Nephron progenitor cell (in vitro differentiated cells): ENCODE data around the gene ART5.

ENCODE experiments used
- DNase-seq: peaks from one replicate; pipeline ENCODE4 v3.0.0; 2021
- H3K27ac Mint-ChIP-seq: 2 replicates; pipeline ENCODE4 v1.8.0; 2021; ENCODE audit warnings: mild to moderate bottlenecking, moderate library complexity, mixed read lengths
- H3K27me3 Mint-ChIP-seq: 2 replicates; pipeline ENCODE4 v1.8.0; 2021; ENCODE audit warnings: mild to moderate bottlenecking, low read depth, mixed read lengths; ENCODE audit not compliant: poor library complexity
- H3K36me3 Mint-ChIP-seq: 2 replicates; pipeline ENCODE4 v1.8.0; 2021; ENCODE audit warnings: low read depth, mixed read lengths
- H3K4me1 Mint-ChIP-seq: 2 replicates; pipeline ENCODE4 v1.8.0; 2021; ENCODE audit warnings: mixed read lengths
- H3K4me3 Mint-ChIP-seq: 2 replicates; pipeline ENCODE4 v1.8.0; 2021; ENCODE audit warnings: mild to moderate bottlenecking, moderate library complexity, mixed read lengths
- H3K9me3 Mint-ChIP-seq: 2 replicates; pipeline ENCODE4 v1.8.0; 2021; ENCODE audit warnings: mild to moderate bottlenecking, moderate library complexity, mixed read lengths
- TF ChIP-seq, protein P1 (sequence below): fragments of 200-600 bp; sonication (generic); IDR thresholded peaks from 2 replicates; pipeline ENCODE4 v1.5.0; 2021; ENCODE audit warnings: antibody characterized with exemption

The ART5 gene, protein sequence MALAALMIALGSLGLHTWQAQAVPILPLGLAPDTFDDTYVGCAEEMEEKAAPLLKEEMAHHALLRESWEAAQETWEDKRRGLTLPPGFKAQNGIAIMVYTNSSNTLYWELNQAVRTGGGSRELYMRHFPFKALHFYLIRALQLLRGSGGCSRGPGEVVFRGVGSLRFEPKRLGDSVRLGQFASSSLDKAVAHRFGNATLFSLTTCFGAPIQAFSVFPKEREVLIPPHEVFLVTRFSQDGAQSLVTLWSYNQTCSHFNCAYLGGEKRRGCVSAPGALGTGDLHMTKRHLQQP

DNA sequence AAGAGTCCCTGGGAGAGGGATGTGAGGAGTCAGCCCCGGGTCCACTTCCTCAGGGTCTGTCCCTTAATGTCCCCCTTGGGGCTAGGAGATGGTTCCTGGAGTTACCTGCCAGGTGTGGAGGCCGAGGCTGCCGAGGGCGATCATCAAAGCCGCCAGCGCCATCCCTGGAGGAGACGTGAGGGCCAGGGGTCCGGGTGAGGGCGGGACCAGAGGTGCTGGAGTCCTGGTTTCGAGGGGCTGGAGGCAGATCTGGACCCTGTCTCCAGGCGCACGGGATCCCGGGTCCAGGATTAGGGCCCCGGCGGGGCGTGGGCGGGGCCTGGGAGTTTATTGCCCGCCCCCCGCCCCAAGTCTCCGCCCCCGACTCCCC lies at the start of gene ART5:
Gene ART5 (minus strand): TSS at position 292 of the 370 bp plus-strand sequence. CDS start 130 bp downstream, at position 162.
- Mint-ChIP-seq H3K27ac (peak within 1 kb of the TSS; percentile 98), H3K4me3 (peak within 1 kb of the TSS; percentile 89), H3K36me3 (peaks cover 18% of the 10 kb centered on the region), H3K9me3 (peaks cover 19% of the 10 kb centered on the region), H3K4me1 (peaks cover 66% of the 10 kb centered on the region), H3K27me3 (peaks cover 2% of the 10 kb centered on the region)
- TF ChIP-seq, protein P1, sequence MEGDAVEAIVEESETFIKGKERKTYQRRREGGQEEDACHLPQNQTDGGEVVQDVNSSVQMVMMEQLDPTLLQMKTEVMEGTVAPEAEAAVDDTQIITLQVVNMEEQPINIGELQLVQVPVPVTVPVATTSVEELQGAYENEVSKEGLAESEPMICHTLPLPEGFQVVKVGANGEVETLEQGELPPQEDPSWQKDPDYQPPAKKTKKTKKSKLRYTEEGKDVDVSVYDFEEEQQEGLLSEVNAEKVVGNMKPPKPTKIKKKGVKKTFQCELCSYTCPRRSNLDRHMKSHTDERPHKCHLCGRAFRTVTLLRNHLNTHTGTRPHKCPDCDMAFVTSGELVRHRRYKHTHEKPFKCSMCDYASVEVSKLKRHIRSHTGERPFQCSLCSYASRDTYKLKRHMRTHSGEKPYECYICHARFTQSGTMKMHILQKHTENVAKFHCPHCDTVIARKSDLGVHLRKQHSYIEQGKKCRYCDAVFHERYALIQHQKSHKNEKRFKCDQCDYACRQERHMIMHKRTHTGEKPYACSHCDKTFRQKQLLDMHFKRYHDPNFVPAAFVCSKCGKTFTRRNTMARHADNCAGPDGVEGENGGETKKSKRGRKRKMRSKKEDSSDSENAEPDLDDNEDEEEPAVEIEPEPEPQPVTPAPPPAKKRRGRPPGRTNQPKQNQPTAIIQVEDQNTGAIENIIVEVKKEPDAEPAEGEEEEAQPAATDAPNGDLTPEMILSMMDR, result no peak
- DNase-seq, result no peak

DNA sequence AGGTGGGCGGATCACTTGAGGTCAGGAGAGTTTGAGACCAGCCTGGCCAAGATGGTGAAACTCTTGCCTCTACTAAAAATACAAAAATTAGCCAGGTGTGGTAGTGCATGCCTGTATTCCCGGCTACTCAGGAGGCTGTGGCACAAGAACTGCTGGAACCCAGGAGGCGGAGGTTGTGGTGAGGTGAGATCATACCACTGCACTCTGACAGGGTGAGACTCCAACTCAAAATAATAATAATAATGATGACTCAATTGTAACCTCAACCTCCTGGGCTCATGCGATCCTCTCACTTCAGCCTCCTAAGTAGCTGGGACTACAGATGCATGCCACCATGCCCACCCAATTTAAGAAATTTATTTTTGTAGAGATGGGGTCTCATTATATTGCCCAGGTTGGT lies 45.0 kb upstream of the ART5 start:
- H3K4me1 Mint-ChIP-seq, result no peaks in the 10 kb centered on the region
- no peak overlapping the region for H3K27ac Mint-ChIP-seq
- H3K36me3 Mint-ChIP-seq, result peaks cover 69% of the 10 kb centered on the region
- no peaks in the 10 kb centered on the region for H3K27me3 Mint-ChIP-seq
- no peak for DNase-seq
- no peak overlapping the region for H3K4me3 Mint-ChIP-seq
- TF ChIP-seq, protein P1, result no peak
- no peaks in the 10 kb centered on the region for H3K9me3 Mint-ChIP-seq

DNA sequence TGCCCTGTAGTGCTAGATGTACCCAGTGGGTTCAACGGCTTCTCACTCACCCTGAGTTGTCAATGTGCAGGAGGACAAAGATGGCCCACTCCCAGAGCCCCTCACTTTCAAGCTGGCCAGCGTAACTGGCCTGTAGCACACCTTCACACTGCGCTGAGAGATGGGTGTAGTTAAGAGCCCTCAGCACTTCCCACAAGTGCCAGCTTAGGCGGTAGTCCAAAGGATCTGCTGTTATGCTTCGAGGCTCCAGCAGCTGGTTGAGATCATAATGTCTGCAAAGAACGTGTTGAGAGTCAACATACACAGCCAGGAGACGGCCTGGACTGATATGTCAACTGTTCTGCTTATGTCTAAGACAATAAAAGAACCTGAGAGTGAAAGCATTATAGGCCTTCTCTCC lies 44.1 kb upstream of the ART5 start:
- Mint-ChIP-seq H3K36me3 (peaks cover 72% of the 10 kb centered on the region), H3K27ac (no peak overlapping the region), H3K27me3 (no peaks in the 10 kb centered on the region), H3K9me3 (no peaks in the 10 kb centered on the region), H3K4me1 (no peaks in the 10 kb centered on the region), H3K4me3 (no peak overlapping the region)
- TF ChIP-seq, protein P1, result no peak
- no peak for DNase-seq

DNA sequence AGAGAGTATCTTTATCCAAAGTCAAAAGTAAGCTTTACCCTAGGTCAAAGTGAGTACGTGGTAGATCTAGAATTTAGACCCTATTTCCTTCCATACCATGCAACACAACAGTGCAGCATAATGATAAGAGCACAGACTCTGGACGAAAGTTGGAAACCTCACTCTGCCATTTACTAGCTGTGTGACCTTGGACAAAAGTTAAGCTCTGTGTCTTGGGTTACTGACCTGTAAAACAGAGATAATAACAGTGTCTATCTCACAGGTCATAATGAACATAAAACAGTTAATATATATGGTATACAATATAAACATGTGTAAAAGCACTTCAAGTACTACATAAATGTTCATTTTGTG lies 43.0 kb upstream of the ART5 start:
- Mint-ChIP-seq H3K27me3 (no peaks in the 10 kb centered on the region), H3K36me3 (peaks cover 75% of the 10 kb centered on the region), H3K27ac (no peak overlapping the region)

DNA sequence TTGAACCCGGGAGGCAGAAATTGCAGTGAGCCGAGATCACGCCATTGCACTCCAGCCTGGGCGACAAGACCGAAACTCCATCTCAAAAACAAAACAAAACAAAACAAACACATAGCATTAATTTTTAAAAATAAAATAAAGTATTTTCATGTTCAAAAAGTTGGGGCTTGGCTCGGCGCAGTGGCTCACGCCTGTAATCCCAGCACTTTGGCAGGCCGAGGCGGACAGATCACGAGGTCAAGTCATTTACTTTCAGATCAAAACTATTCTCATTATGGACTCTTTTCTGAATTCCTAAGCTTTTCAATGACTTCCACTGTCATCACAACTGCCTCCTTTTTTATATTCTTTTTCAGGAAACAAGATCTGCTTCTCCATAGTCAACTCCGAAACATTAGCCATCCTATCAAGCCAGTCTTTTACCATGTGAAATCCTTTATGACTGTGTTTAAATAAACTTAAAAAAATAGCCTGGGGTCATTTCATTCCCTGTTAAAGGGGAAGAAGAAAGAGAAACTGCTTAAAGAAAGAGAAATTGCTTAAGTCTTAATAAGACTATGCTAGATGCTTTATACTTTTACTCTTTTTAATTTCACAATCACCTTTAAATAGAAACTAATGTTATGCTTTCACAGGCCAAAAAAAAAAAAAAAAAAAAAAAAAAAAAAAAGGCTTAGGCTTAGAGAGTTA lies 42.5 kb upstream of the ART5 start:
- no peak for DNase-seq
- Mint-ChIP-seq H3K36me3 (peaks cover 81% of the 10 kb centered on the region), H3K27me3 (no peaks in the 10 kb centered on the region), H3K4me3 (no peak overlapping the region), H3K4me1 (no peaks in the 10 kb centered on the region), H3K27ac (peak overlapping the region; percentile 15), H3K9me3 (no peaks in the 10 kb centered on the region)
- TF ChIP-seq, protein P1, result no peak

More for the DNA sequence above, 43.0 kb upstream of the ART5 start:
- Mint-ChIP-seq H3K9me3 (no peaks in the 10 kb centered on the region), H3K4me1 (no peaks in the 10 kb centered on the region), H3K4me3 (no peak overlapping the region)
- DNase-seq, result no peak
- TF ChIP-seq, protein P1, result no peak

DNA sequence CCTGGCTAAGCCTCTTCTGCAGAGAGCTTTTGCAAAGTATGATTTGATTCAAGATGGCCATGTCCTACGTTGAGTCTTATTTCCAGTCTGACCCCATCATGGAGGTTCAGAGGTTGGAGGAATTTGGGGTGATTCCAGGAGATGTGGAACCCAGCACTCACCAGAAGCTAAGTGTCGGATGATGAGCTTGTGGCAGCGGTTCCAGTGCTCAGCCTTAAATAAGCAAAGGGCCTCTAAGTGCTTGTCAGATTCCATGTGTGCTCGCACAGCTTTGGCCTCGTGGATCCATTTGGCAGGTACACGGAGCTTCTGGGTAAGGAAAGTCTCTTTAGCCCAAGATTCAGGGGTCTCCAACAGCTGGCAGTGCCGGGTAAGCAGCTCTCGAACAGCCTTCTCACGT lies 41.2 kb upstream of the ART5 start:
- no peak overlapping the region for H3K4me3 Mint-ChIP-seq
- TF ChIP-seq, protein P1, result no peak
- peaks cover 87% of the 10 kb centered on the region for H3K36me3 Mint-ChIP-seq
- no peaks in the 10 kb centered on the region for H3K9me3 Mint-ChIP-seq
- H3K27ac Mint-ChIP-seq, result no peak overlapping the region
- DNase-seq, result no peak
- no peaks in the 10 kb centered on the region for H3K4me1 Mint-ChIP-seq
- H3K27me3 Mint-ChIP-seq, result no peaks in the 10 kb centered on the region
